Mesothelial cell of epicardium (in vitro differentiated cells): Measurements from ENCODE around the gene CFAP52. TPM values are rescaled to one million over a fixed set of nuclear protein-coding genes. Genes with fewer than 3 reads are reported as not detected.

ENCODE experiments used
- DNase-seq, 2 experiments: peaks; one replicate each; pipeline ENCODE4 v3.0.0; 2021; ENCODE audit warnings: low spot score in 2 of 2; ENCODE audit not compliant: unreplicated experiment in 2 of 2
- H3K27ac Mint-ChIP-seq: 2 replicates; pipeline ENCODE4 v1.8.0; 2021; ENCODE audit warnings: mixed read lengths
- H3K27me3 Mint-ChIP-seq: 2 replicates; pipeline ENCODE4 v1.8.0; 2021; ENCODE audit warnings: low read depth, mixed read lengths
- H3K36me3 Mint-ChIP-seq: 2 replicates; pipeline ENCODE4 v1.8.0; 2021; ENCODE audit warnings: mixed read lengths
- H3K4me1 Mint-ChIP-seq: 2 replicates; pipeline ENCODE4 v1.8.0; 2021; ENCODE audit warnings: mixed read lengths
- H3K4me3 Mint-ChIP-seq: 2 replicates; pipeline ENCODE4 v1.8.0; 2021; ENCODE audit warnings: mild to moderate bottlenecking, moderate library complexity, mixed read lengths
- H3K9me3 Mint-ChIP-seq: 2 replicates; pipeline ENCODE4 v1.8.0; 2021; ENCODE audit warnings: mixed read lengths
- CTCF ChIP-seq: fragments of 200-600 bp; sonication (generic); IDR thresholded peaks from one replicate; pipeline ENCODE4 v1.5.0; 2021; ENCODE audit warnings: antibody characterized with exemption; ENCODE audit not compliant: unreplicated experiment
- total RNA-seq: library from RNA; stranded (reverse); gene quantifications from 3 replicates; pipeline ENCODE4 v1.2.1, GENCODE V29; 2021

CFAP52 gene, protein sequence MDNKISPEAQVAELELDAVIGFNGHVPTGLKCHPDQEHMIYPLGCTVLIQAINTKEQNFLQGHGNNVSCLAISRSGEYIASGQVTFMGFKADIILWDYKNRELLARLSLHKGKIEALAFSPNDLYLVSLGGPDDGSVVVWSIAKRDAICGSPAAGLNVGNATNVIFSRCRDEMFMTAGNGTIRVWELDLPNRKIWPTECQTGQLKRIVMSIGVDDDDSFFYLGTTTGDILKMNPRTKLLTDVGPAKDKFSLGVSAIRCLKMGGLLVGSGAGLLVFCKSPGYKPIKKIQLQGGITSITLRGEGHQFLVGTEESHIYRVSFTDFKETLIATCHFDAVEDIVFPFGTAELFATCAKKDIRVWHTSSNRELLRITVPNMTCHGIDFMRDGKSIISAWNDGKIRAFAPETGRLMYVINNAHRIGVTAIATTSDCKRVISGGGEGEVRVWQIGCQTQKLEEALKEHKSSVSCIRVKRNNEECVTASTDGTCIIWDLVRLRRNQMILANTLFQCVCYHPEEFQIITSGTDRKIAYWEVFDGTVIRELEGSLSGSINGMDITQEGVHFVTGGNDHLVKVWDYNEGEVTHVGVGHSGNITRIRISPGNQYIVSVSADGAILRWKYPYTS
- total RNA-seq, result not detected in 3 replicates

- no peaks in the 10 kb centered on the region for H3K36me3 Mint-ChIP-seq
- peak within 1 kb of the TSS; percentile 92 for H3K27ac Mint-ChIP-seq
- no peaks in the 10 kb centered on the region for H3K9me3 Mint-ChIP-seq
Observed at GRCh38 chr17:9576521-9577372, at the start of gene CFAP52. TSS of gene CFAP52 (plus strand) at chr17:9576642. CDS start at chr17:9576696, 54 bp downstream.

GRCh38 chr17:9527788-9528187 is 48.7 kb upstream of the CFAP52 start:
- H3K36me3 Mint-ChIP-seq, result no peaks in the 10 kb centered on the region
- no peak overlapping the region for H3K4me3 Mint-ChIP-seq
- no peak for DNase-seq
- no peak for TF ChIP-seq CTCF
- peaks cover 3% of the 10 kb centered on the region for H3K9me3 Mint-ChIP-seq
- H3K27me3 Mint-ChIP-seq, result no peaks in the 10 kb centered on the region
- H3K27ac Mint-ChIP-seq, result no peak overlapping the region
- H3K4me1 Mint-ChIP-seq, result peaks cover 4% of the 10 kb centered on the region

More at GRCh38 chr17:9576521-9577372, at the start of gene CFAP52:
- TF ChIP-seq CTCF, result peak; percentile 40
- peak; percentile 59 to 86 for DNase-seq
- H3K4me1 Mint-ChIP-seq, result peaks cover 9% of the 10 kb centered on the region
- H3K27me3 Mint-ChIP-seq, result no peaks in the 10 kb centered on the region
- H3K4me3 Mint-ChIP-seq, result peak within 1 kb of the TSS; percentile 91

GRCh38 chr17:9529033-9529700 is 47.3 kb upstream of the CFAP52 start:
- H3K36me3 Mint-ChIP-seq, result no peaks in the 10 kb centered on the region
- H3K4me3 Mint-ChIP-seq, result no peak overlapping the region
- H3K27me3 Mint-ChIP-seq, result no peaks in the 10 kb centered on the region
- DNase-seq, result no peak
- H3K4me1 Mint-ChIP-seq, result peaks cover 4% of the 10 kb centered on the region
- no peak overlapping the region for H3K27ac Mint-ChIP-seq
- peaks cover 3% of the 10 kb centered on the region for H3K9me3 Mint-ChIP-seq
- no peak for TF ChIP-seq CTCF

- Mint-ChIP-seq H3K27me3 (no peaks in the 10 kb centered on the region), H3K27ac (peak overlapping the region; percentile 37), H3K4me3 (no peak overlapping the region), H3K36me3 (no peaks in the 10 kb centered on the region), H3K4me1 (peaks cover 4% of the 10 kb centered on the region), H3K9me3 (no peaks in the 10 kb centered on the region)
- no peak for DNase-seq
- no peak for TF ChIP-seq CTCF
Observed at GRCh38 chr17:9531034-9531433, 45.4 kb upstream of the CFAP52 start.

DNA sequence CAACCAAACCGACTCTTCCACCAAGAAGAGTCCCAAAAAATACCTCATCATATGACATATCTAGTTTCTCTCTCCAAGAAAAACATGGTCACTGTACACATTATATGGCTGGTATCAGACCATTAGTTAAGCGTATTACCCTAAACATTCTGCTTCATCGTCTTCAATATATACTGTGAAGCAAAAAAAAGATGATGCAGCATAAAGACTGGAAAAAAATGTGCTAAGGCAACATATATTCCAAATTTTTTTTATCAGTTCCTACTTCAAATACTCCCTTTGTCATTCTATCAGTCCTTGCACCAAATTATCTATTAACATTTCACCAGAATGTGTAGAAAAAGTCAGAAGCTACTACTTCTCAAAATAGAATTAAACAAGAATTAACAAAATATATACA is 43.7 kb upstream of the CFAP52 start:
- Mint-ChIP-seq H3K4me3 (no peak overlapping the region), H3K36me3 (no peaks in the 10 kb centered on the region), H3K27me3 (no peaks in the 10 kb centered on the region), H3K27ac (no peak overlapping the region), H3K9me3 (no peaks in the 10 kb centered on the region), H3K4me1 (peaks cover 4% of the 10 kb centered on the region)
- no peak for TF ChIP-seq CTCF
- no peak for DNase-seq
